Measurements from ENCODE around the gene ZBTB17. TPM values are rescaled to one million over a fixed set of nuclear protein-coding genes. Genes with fewer than 3 reads are reported as not detected.
"Not testable (repeated sequence)": the region's sequence is repeated elsewhere in the genome, so short reads cannot be mapped to it uniquely, and the experiment has no call there.

The ZBTB17 gene
- total and polyA plus RNA-seq, 2 experiments from 2014 or later, result 16.8 to 32.3 TPM

GRCh38 chr1:15983275-15983674 is 7.4 kb upstream of the ZBTB17 start:
- Histone ChIP-seq H3K4me3 (no peak overlapping the region), H3K27ac (peak overlapping the region; percentile 19), H3K4me2 (no peak overlapping the region), H2AFZ (no peak overlapping the region), H3K4me1 (ENCODE audit: insufficient read depth) (no peaks in the 10 kb centered on the region), H3K79me2 (no peaks in the 10 kb centered on the region), H4K20me1 (ENCODE audit: insufficient read depth, poor library complexity, severe bottlenecking) (no peaks in the 10 kb centered on the region), H3K9me2 (replicated peaks; ENCODE audit: insufficient read depth) (no peaks in the 10 kb centered on the region), H3K9me3 (ENCODE audit: low read depth) (no peaks in the 10 kb centered on the region), H3K36me3 (replicated peaks; ENCODE audit: insufficient read depth, low read depth) (no peaks in the 10 kb centered on the region), H3K27me3 (no peaks in the 10 kb centered on the region)
- 36% methylated on average over 1 of the region's 1 CpG for WGBS (ENCODE audit: low lambda C conversion rate, missing lambda C conversion rate)
- DNase-seq (ENCODE audit: low spot score), result no peak
- TF ChIP-seq EZH2 (IDR thresholded peaks at IDR 0.05; ENCODE audit: borderline replicate concordance) (no peak), EZH2phosphoT487 (IDR thresholded peaks at IDR 0.05; ENCODE audit: low read depth, severe bottlenecking, unreplicated experiment) (no peak)
- TF ChIP-seq, protein P1, sequence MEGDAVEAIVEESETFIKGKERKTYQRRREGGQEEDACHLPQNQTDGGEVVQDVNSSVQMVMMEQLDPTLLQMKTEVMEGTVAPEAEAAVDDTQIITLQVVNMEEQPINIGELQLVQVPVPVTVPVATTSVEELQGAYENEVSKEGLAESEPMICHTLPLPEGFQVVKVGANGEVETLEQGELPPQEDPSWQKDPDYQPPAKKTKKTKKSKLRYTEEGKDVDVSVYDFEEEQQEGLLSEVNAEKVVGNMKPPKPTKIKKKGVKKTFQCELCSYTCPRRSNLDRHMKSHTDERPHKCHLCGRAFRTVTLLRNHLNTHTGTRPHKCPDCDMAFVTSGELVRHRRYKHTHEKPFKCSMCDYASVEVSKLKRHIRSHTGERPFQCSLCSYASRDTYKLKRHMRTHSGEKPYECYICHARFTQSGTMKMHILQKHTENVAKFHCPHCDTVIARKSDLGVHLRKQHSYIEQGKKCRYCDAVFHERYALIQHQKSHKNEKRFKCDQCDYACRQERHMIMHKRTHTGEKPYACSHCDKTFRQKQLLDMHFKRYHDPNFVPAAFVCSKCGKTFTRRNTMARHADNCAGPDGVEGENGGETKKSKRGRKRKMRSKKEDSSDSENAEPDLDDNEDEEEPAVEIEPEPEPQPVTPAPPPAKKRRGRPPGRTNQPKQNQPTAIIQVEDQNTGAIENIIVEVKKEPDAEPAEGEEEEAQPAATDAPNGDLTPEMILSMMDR (IDR thresholded peaks at IDR 0.05; ENCODE audit: poor library complexity), result no peak

DNA sequence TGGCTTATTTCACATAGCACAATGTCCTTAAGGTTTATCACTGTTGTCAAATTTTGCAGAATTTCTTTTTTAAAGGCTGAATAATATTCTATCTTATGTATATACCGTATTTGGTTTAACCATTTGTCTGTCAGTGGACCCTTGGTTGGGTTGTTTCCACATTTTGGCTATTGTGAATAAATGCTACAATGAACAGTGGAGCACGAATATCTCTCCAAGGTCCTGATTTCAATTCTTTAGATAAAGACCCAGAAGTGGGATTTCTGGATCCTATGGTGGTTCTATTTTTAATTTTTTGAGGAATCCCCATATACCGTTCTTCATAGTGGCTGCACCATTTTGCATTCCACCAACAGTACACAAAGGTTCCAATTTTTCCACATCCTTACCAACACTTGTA is 5.8 kb upstream of the ZBTB17 start:
- H3K4me1 ChIP-seq (ENCODE audit: insufficient read depth), result no peaks in the 10 kb centered on the region
- WGBS (ENCODE audit: low lambda C conversion rate, missing lambda C conversion rate), result 92% methylated on average over 3 of the region's 3 CpGs
- H3K36me3 ChIP-seq (replicated peaks; ENCODE audit: insufficient read depth, low read depth), result no peaks in the 10 kb centered on the region
- H3K9me3 ChIP-seq (ENCODE audit: low read depth), result no peaks in the 10 kb centered on the region
- H3K4me3 ChIP-seq, result no peak overlapping the region
- no peaks in the 10 kb centered on the region for H3K27me3 ChIP-seq
- no peaks in the 10 kb centered on the region for H4K20me1 ChIP-seq (ENCODE audit: insufficient read depth, poor library complexity, severe bottlenecking)
- no peaks in the 10 kb centered on the region for H3K79me2 ChIP-seq
- no peak for DNase-seq (ENCODE audit: low spot score)
- TF ChIP-seq, protein P1 (IDR thresholded peaks at IDR 0.05; ENCODE audit: poor library complexity), result no peak
- H3K27ac ChIP-seq, result no peak overlapping the region
- H2AFZ ChIP-seq, result no peak overlapping the region
- no peak overlapping the region for H3K4me2 ChIP-seq
- H3K9me2 ChIP-seq (replicated peaks; ENCODE audit: insufficient read depth), result no peaks in the 10 kb centered on the region

GRCh38 chr1:15977947-15978346 is 2.0 kb upstream of the ZBTB17 start:
- not testable (repeated sequence) for H2AFZ ChIP-seq; H3K4me1 ChIP-seq (ENCODE audit: insufficient read depth); H3K36me3 ChIP-seq (replicated peaks; ENCODE audit: insufficient read depth, low read depth); H3K9me2 ChIP-seq (replicated peaks; ENCODE audit: insufficient read depth); H3K27ac ChIP-seq; H3K27me3 ChIP-seq; H3K9me3 ChIP-seq (ENCODE audit: low read depth); H3K4me2 ChIP-seq; DNase-seq (ENCODE audit: low spot score); H4K20me1 ChIP-seq (ENCODE audit: insufficient read depth, poor library complexity, severe bottlenecking); H3K4me3 ChIP-seq
- peaks cover 29% of the 10 kb centered on the region for H3K79me2 ChIP-seq
- WGBS (ENCODE audit: low lambda C conversion rate, missing lambda C conversion rate), result 95% methylated on average over 4 of the region's 4 CpGs

- peak overlapping the region; percentile 91 for H3K27ac ChIP-seq
- H3K9me2 ChIP-seq (replicated peaks; ENCODE audit: insufficient read depth), result no peaks in the 10 kb centered on the region
- H3K36me3 ChIP-seq (replicated peaks; ENCODE audit: insufficient read depth, low read depth), result no peaks in the 10 kb centered on the region
- peaks cover 53% of the 10 kb centered on the region for H3K79me2 ChIP-seq
- H3K4me3 ChIP-seq, result peak overlapping the region; percentile 95
- TF ChIP-seq, protein P1 (IDR thresholded peaks at IDR 0.05; ENCODE audit: poor library complexity), result peak; percentile 11
- TF ChIP-seq EZH2phosphoT487 (IDR thresholded peaks at IDR 0.05; ENCODE audit: low read depth, severe bottlenecking, unreplicated experiment), result no peak
- TF ChIP-seq EZH2 (IDR thresholded peaks at IDR 0.05; ENCODE audit: borderline replicate concordance), result no peak
- DNase-seq (ENCODE audit: low spot score), result peak; percentile 83
- H3K27me3 ChIP-seq, result no peaks in the 10 kb centered on the region
- H3K4me2 ChIP-seq, result peak overlapping the region; percentile 87
- no peaks in the 10 kb centered on the region for H3K9me3 ChIP-seq (ENCODE audit: low read depth)
- 2% methylated on average over 12 of the region's 47 CpGs for WGBS (ENCODE audit: low lambda C conversion rate, missing lambda C conversion rate)
- peaks cover 9% of the 10 kb centered on the region for H3K4me1 ChIP-seq (ENCODE audit: insufficient read depth)
- peaks cover 8% of the 10 kb centered on the region for H4K20me1 ChIP-seq (ENCODE audit: insufficient read depth, poor library complexity, severe bottlenecking)
- H2AFZ ChIP-seq, result peak overlapping the region; percentile 89
Observed at GRCh38 chr1:15975358-15975804, 520 bp downstream of the ZBTB17 start.

All from hepatocyte (in vitro differentiated cells).